GM23338 (cell line): ENCODE results near the gene CRYGD. TPM values are rescaled to one million over a fixed set of nuclear protein-coding genes. Genes with fewer than 3 reads are reported as not detected.

Experiments
- ATAC-seq: fragments of 200-7000 bp; cut with Tn5 transposase; 3 replicates; pipeline ENCODE4 v1.9.1; 2020
- DNase-seq: peaks from one replicate; pipeline ENCODE4 v3.0.0-alpha.2; 2015; ENCODE audit warnings: low spot score
- H2AFZ ChIP-seq: fragments of 200-600 bp; sonication (generic); 2 replicates; pipeline ENCODE4 v1.8.0; 2016; ENCODE audit warnings: antibody characterized with exemption, mild to moderate bottlenecking, moderate library complexity
- H3F3A ChIP-seq: fragments of 200-600 bp; sonication (generic); replicated peaks from 2 replicates; pipeline ENCODE4 v1.8.0; 2017; ENCODE audit warnings: antibody characterized with exemption, mixed run types, low read depth
- H3K27ac ChIP-seq: fragments of 200-600 bp; sonication (generic); 2 replicates; pipeline ENCODE4 v1.6.1; 2016; ENCODE audit warnings: low read depth
- H3K27me3 ChIP-seq: fragments of 200-600 bp; sonication (generic); 2 replicates; pipeline ENCODE4 v1.8.0; 2016; ENCODE audit warnings: mild to moderate bottlenecking, mixed run types, moderate library complexity; ENCODE audit not compliant: insufficient read depth
- H3K36me3 ChIP-seq: fragments of 200-600 bp; sonication (generic); 2 replicates; pipeline ENCODE4 v1.8.0; 2016; ENCODE audit warnings: mild to moderate bottlenecking; ENCODE audit not compliant: insufficient read depth
- H3K4me1 ChIP-seq: fragments of 200-600 bp; sonication (generic); 2 replicates; pipeline ENCODE4 v1.8.0; 2016; ENCODE audit warnings: mild to moderate bottlenecking, moderate library complexity; ENCODE audit not compliant: insufficient read depth
- H3K4me2 ChIP-seq: fragments of 200-600 bp; sonication (generic); 2 replicates; pipeline ENCODE4 v1.7.1; 2017; ENCODE audit warnings: mixed run types
- H3K4me3 ChIP-seq: fragments of 200-600 bp; sonication (generic); 2 replicates; pipeline ENCODE4 v1.6.1; 2016; ENCODE audit warnings: mixed run types
- H3K79me2 ChIP-seq: fragments of 200-600 bp; sonication (generic); replicated peaks from 2 replicates; pipeline ENCODE4 v1.8.0; 2017; ENCODE audit warnings: mild to moderate bottlenecking; ENCODE audit not compliant: insufficient read depth
- H3K9me2 ChIP-seq: fragments of 200-600 bp; sonication (generic); 2 replicates; pipeline ENCODE4 v1.8.0; 2017; ENCODE audit not compliant: insufficient read depth
- H4K20me1 ChIP-seq: fragments of 200-600 bp; sonication (generic); replicated peaks from 2 replicates; pipeline ENCODE4 v1.8.0; 2017; ENCODE audit warnings: mild to moderate bottlenecking; ENCODE audit not compliant: insufficient read depth
- H3K27ac Mint-ChIP-seq: 2 replicates; pipeline ENCODE4 v1.8.0; 2020; ENCODE audit warnings: inconsistent platforms, mild to moderate bottlenecking, moderate library complexity, mixed read lengths
- H3K27me3 Mint-ChIP-seq: 3 replicates; pipeline ENCODE4 v1.8.0; 2022; ENCODE audit warnings: low read depth, mild to moderate bottlenecking, moderate library complexity, mixed read lengths, inconsistent platforms; ENCODE audit not compliant: insufficient read depth, poor library complexity
- H3K36me3 Mint-ChIP-seq: 3 replicates; pipeline ENCODE4 v1.8.0; 2021; ENCODE audit warnings: low read depth, mild to moderate bottlenecking, inconsistent platforms, moderate library complexity, mixed read lengths
- H3K4me1 Mint-ChIP-seq: 3 replicates; pipeline ENCODE4 v1.8.0; 2020; ENCODE audit warnings: mild to moderate bottlenecking, inconsistent platforms, mixed read lengths
- H3K4me3 Mint-ChIP-seq: 3 replicates; pipeline ENCODE4 v1.8.0; 2021; ENCODE audit warnings: moderate library complexity, mild to moderate bottlenecking, inconsistent platforms, mixed read lengths
- H3K9me3 Mint-ChIP-seq: 3 replicates; pipeline ENCODE4 v1.8.0; 2020; ENCODE audit warnings: moderate library complexity, mild to moderate bottlenecking, inconsistent platforms, mixed read lengths
- CREB1 ChIP-seq: fragments of 250-450 bp; sonication (Bioruptor Pico); IDR thresholded peaks from 2 replicates; pipeline ENCODE4 v1.5.0; 2020; ENCODE audit warnings: low read depth, mild to moderate bottlenecking, moderate library complexity
- CTCF ChIP-seq, 2 experiments: fragments of 200-600 bp in 1 of 2; sonication (generic) in 1 of 2; conservative IDR thresholded peaks; 2 replicates each; pipeline versions ENCODE4 v1.5.1 to v1.6.1; 2016 to 2017; ENCODE audit warnings: antibody characterized with exemption in 2 of 2, low read depth in 2 of 2, mild to moderate bottlenecking in 2 of 2, moderate library complexity in 1 of 2
- EZH2 ChIP-seq: fragments of 200-600 bp; sonication (generic); IDR thresholded peaks from one replicate; pipeline ENCODE4 v1.8.0; 2017; ENCODE audit warnings: antibody characterized with exemption, mild to moderate bottlenecking, low read depth; ENCODE audit not compliant: unreplicated experiment
- EZH2phosphoT487 ChIP-seq: fragments of 200-600 bp; sonication (generic); IDR thresholded peaks from one replicate; pipeline ENCODE4 v1.8.1; 2018; ENCODE audit warnings: antibody characterized with exemption; ENCODE audit not compliant: unreplicated experiment
- POLR2AphosphoS5 ChIP-seq: IDR thresholded peaks from 2 replicates; pipeline ENCODE4 v1.6.1; 2016; ENCODE audit warnings: antibody characterized with exemption, low read depth
- REST ChIP-seq: IDR thresholded peaks from one replicate; pipeline ENCODE4 v1.6.1; 2018; ENCODE audit warnings: antibody characterized with exemption; ENCODE audit not compliant: unreplicated experiment
- STAT1 ChIP-seq: IDR thresholded peaks from one replicate; pipeline ENCODE4 v1.6.1; 2016; ENCODE audit warnings: antibody characterized with exemption; ENCODE audit not compliant: unreplicated experiment
- ZNF114 ChIP-seq: fragments of 250-450 bp; sonication (Bioruptor Pico); IDR thresholded peaks from 2 replicates; pipeline ENCODE4 v1.5.0; 2020; ENCODE audit warnings: mild to moderate bottlenecking, moderate library complexity
- ZNF331 ChIP-seq: fragments of 250-450 bp; sonication (Bioruptor Pico); IDR thresholded peaks from 2 replicates; pipeline ENCODE4 v1.5.0; 2020; ENCODE audit warnings: low read depth, mild to moderate bottlenecking, moderate library complexity
- ZNF462 ChIP-seq: fragments of 250-450 bp; sonication (Bioruptor Pico); IDR thresholded peaks from 2 replicates; pipeline ENCODE4 v1.5.0; 2020; ENCODE audit warnings: mild to moderate bottlenecking, moderate library complexity
- polyA plus RNA-seq: library from polyadenylated mRNA; unstranded; fragments of >200 nt; fragmentation: Nextera tagmentation; extraction: Ambion mirVana; gene quantifications from 2 replicates; pipeline ENCODE4 v1.2.1, GENCODE V29; 2016
- total RNA-seq: library from RNA; depleted of rRNA; stranded (reverse); fragments of >200 nt; shearing (Covaris generic); gene quantifications from 2 replicates; pipeline ENCODE4 v1.2.3, GENCODE V29; 2014

Gene CRYGD
- total and polyA plus RNA-seq, 2 experiments from 2014 or later, result 3.4 to 23.9 TPM

GRCh38 chr2:208086029-208086428, 38.3 kb downstream of the CRYGD start (continued):
- no peak for TF ChIP-seq ZNF462
- TF ChIP-seq POLR2AphosphoS5, result no peak
- no peak for TF ChIP-seq STAT1
- no peak for TF ChIP-seq REST
- TF ChIP-seq EZH2, result no peak

- 0 out of 3 replicates have a peak, but pooled peaks cover 5% of the 10 kb centered on the region for H3K9me3 Mint-ChIP-seq
- Histone ChIP-seq H3K79me2 (no peaks in the 10 kb centered on the region), H3K36me3 (no peaks in the 10 kb centered on the region), H3K9me2 (no peaks in the 10 kb centered on the region; the same call in 1 of the 2 replicates), H3K27me3 (no peaks in the 10 kb centered on the region), H3K4me2 (no peak overlapping the region), H3K27ac (no peak overlapping the region), H3K4me3 (no peak overlapping the region), H3K4me1 (peaks cover under 1% of the 10 kb centered on the region; the same call in 1 of the 2 replicates), H2AFZ (no peak overlapping the region), H4K20me1 (no peaks in the 10 kb centered on the region), H3F3A (no peaks in the 10 kb centered on the region)
- peaks cover 6% of the 10 kb centered on the region for H3K4me1 Mint-ChIP-seq
- ATAC-seq, result no peak
- DNase-seq, result no peak
- no peaks in the 10 kb centered on the region for H3K27me3 Mint-ChIP-seq
- no peak overlapping the region for H3K4me3 Mint-ChIP-seq
- no peaks in the 10 kb centered on the region; the same call in 2 of the 3 replicates for H3K36me3 Mint-ChIP-seq
- H3K27ac Mint-ChIP-seq, result no peak overlapping the region
- no peak for TF ChIP-seq CREB1 (CRISPR knock-in tag)
- no peak for TF ChIP-seq EZH2phosphoT487
- TF ChIP-seq ZNF331 (CRISPR knock-in tag), result no peak
- TF ChIP-seq EZH2, result no peak
- TF ChIP-seq POLR2AphosphoS5, result no peak
- TF ChIP-seq REST, result no peak
- TF ChIP-seq CTCF (conservative IDR thresholded peaks at IDR 0.05; ENCODE audit: low read depth in 2 of 2), result no peak
- no peak for TF ChIP-seq ZNF114
- no peak for TF ChIP-seq STAT1
These were observed 40.5 kb downstream of the CRYGD start for GRCh38 chr2:208083807-208084206.
